IMR-90 (cell line): ENCODE measurements around the gene VCL. TPM values are rescaled to one million over a fixed set of nuclear protein-coding genes. Genes with fewer than 3 reads are reported as not detected.

Experiments
- ATAC-seq: fragments of 200-7000 bp; cut with Tn5 transposase; 2 replicates; pipeline ENCODE4 v1.9.1; 2020; ENCODE audit warnings: low read depth, mild to moderate bottlenecking, moderate library complexity
- BruUV-seq: library from RNA; stranded (reverse); fragments of 400-500 nt; replicated peaks from 2 replicates; lab custom pipeline; 2021; lab: Mats Ljungman, UMichigan
- CTCF ChIA-PET: fragments of 300-600 bp; formaldehyde crosslinking; extraction: SDS; loops from one replicate; lab custom pipeline; 2021; ENCODE audit warnings: antibody characterized with exemption; lab: Yijun Ruan, JAX
- POLR2A ChIA-PET: fragments of 300-600 bp; sonication (Branson Sonifier 250); formaldehyde crosslinking; loops from one replicate; lab custom pipeline; 2022; ENCODE audit warnings: antibody characterized with exemption; ENCODE audit not compliant: unreplicated experiment; lab: Charles Lee
- DNase-seq: peaks from one replicate; pipeline ENCODE4 v3.0.0; 2013
- H2AFZ ChIP-seq: replicated peaks from 2 replicates; pipeline ENCODE3; 2013; ENCODE audit warnings: low read length, mild to moderate bottlenecking; ENCODE audit not compliant: poor library complexity
- H2AK5ac ChIP-seq: 2 replicates; pipeline ENCODE4 v1.6.1; 2013; ENCODE audit warnings: low read depth, low read length, inconsistent platforms
- H2AK9ac ChIP-seq: replicated peaks from 2 replicates; pipeline ENCODE3; 2013; ENCODE audit warnings: mild to moderate bottlenecking, low read depth, low read length, moderate library complexity; ENCODE audit not compliant: poor library complexity
- H2BK120ac ChIP-seq: 2 replicates; pipeline ENCODE4 v1.6.1; 2013; ENCODE audit warnings: low read depth, low read length, inconsistent platforms
- H2BK15ac ChIP-seq: 3 replicates; pipeline ENCODE4 v1.6.1; 2013; ENCODE audit warnings: low read depth, low read length, inconsistent platforms
- H2BK20ac ChIP-seq: 2 replicates; pipeline ENCODE4 v1.6.1; 2013; ENCODE audit warnings: low read depth, mild to moderate bottlenecking, inconsistent platforms, low read length, moderate library complexity
- H2BK5ac ChIP-seq: 2 replicates; pipeline ENCODE4 v1.6.1; 2013; ENCODE audit warnings: mild to moderate bottlenecking, low read depth, low read length, inconsistent platforms; ENCODE audit not compliant: poor library complexity, severe bottlenecking
- H3K14ac ChIP-seq: replicated peaks from 2 replicates; pipeline ENCODE4 v1.6.1; 2013; ENCODE audit warnings: low read depth, low read length, inconsistent platforms
- H3K18ac ChIP-seq: 2 replicates; pipeline ENCODE4 v1.6.1; 2013; ENCODE audit warnings: low read depth, low read length, control low read depth
- H3K23ac ChIP-seq: 2 replicates; pipeline ENCODE4 v1.6.1; 2013; ENCODE audit warnings: low read depth, low read length, inconsistent platforms
- H3K27ac ChIP-seq: 2 replicates; pipeline ENCODE4 v1.5.1; 2013; ENCODE audit warnings: mild to moderate bottlenecking, control low read depth, low read length; ENCODE audit not compliant: insufficient read depth
- H3K27me3 ChIP-seq: 2 replicates; pipeline ENCODE4 v1.6.1; 2013; ENCODE audit warnings: low read length; ENCODE audit not compliant: control insufficient read depth, insufficient read depth
- H3K36me3 ChIP-seq: 2 replicates; pipeline ENCODE4 v1.6.1; 2013; ENCODE audit warnings: low read length, mixed read lengths; ENCODE audit not compliant: control insufficient read depth, insufficient read depth
- H3K4ac ChIP-seq: 2 replicates; pipeline ENCODE4 v1.6.1; 2013; ENCODE audit warnings: low read depth, low read length, inconsistent platforms
- H3K4me1 ChIP-seq: 2 replicates; pipeline ENCODE4 v1.6.1; 2013; ENCODE audit warnings: low read length, mixed read lengths; ENCODE audit not compliant: control insufficient read depth, insufficient read depth
- H3K4me2 ChIP-seq: 2 replicates; pipeline ENCODE4 v1.6.1; 2013; ENCODE audit warnings: low read depth, mild to moderate bottlenecking, control low read depth, low read length, moderate library complexity
- H3K4me3 ChIP-seq: 2 replicates; pipeline ENCODE4 v1.5.1; 2013; ENCODE audit warnings: low read depth, mild to moderate bottlenecking, control low read depth, low read length, moderate library complexity; ENCODE audit not compliant: insufficient read depth
- H3K56ac ChIP-seq: 2 replicates; pipeline ENCODE4 v1.6.1; 2013; ENCODE audit warnings: low read length, inconsistent platforms; ENCODE audit not compliant: insufficient read depth; ENCODE audit errors: extremely low read depth
- H3K79me1 ChIP-seq, 2 experiments: 2 replicates each; pipeline ENCODE4 v1.6.1; 2013; ENCODE audit warnings: low read length in 2 of 2, inconsistent platforms in 1 of 2, low read depth in 1 of 2
- H3K9ac ChIP-seq: 2 replicates; pipeline ENCODE4 v1.6.1; 2013; ENCODE audit warnings: low read depth, low read length, control low read depth
- H3K9me1 ChIP-seq: 2 replicates; pipeline ENCODE4 v1.6.1; 2013; ENCODE audit warnings: low read length, inconsistent platforms; ENCODE audit not compliant: insufficient read depth
- H3K9me3 ChIP-seq: 2 replicates; pipeline ENCODE4 v1.6.1; 2013; ENCODE audit warnings: low read length; ENCODE audit not compliant: control insufficient read depth, insufficient read depth
- H4K20me1 ChIP-seq: 2 replicates; pipeline ENCODE4 v1.6.1; 2013; ENCODE audit warnings: low read length, inconsistent platforms; ENCODE audit not compliant: insufficient read depth
- H4K5ac ChIP-seq: 2 replicates; pipeline ENCODE4 v1.6.1; 2013; ENCODE audit warnings: mild to moderate bottlenecking, low read depth, low read length, control low read depth
- H4K8ac ChIP-seq, 2 experiments: 2 replicates each; pipeline ENCODE4 v1.6.1; 2013; ENCODE audit warnings: low read depth in 2 of 2, low read length in 2 of 2, control low read depth in 1 of 2, inconsistent platforms in 1 of 2
- H4K91ac ChIP-seq: 2 replicates; pipeline ENCODE4 v1.6.1; 2013; ENCODE audit warnings: low read depth, low read length, inconsistent platforms; ENCODE audit not compliant: insufficient read depth
- CEBPB ChIP-seq: IDR thresholded peaks from 2 replicates; pipeline ENCODE4 v1.6.1; 2012; ENCODE audit warnings: low read depth, low read length, improper control_type of control experiment
- MAFK ChIP-seq: IDR thresholded peaks from 2 replicates; pipeline ENCODE4 v1.6.1; 2012; ENCODE audit warnings: low read depth, low read length, improper control_type of control experiment
- POLR2A ChIP-seq: IDR thresholded peaks from 2 replicates; pipeline ENCODE4 v1.6.1; 2012; ENCODE audit warnings: mild to moderate bottlenecking, low read depth, low read length
- WGBS, 2 experiments: methylation state at CpG; one replicate each; pipeline versions ENCODE4 v1.1.5 to v1.1.7; 2013; ENCODE audit warnings: missing lambda C conversion rate in 2 of 2; ENCODE audit not compliant: insufficient read length in 1 of 2; ENCODE audit errors: extremely low coverage in 2 of 2; 5-methylcytosine and 5-hydroxymethylcytosine counted together
- dilution Hi-C: fragments of 300-500 bp; cut with HindIII; formaldehyde crosslinking; loops from one replicate; pipeline ENCODE4 v1.14.3; 2018; ENCODE audit warnings: low sequenced_read_pairs; ENCODE audit not compliant: unreplicated experiment
- in situ Hi-C: fragments of 300-500 bp; cut with MboI; formaldehyde crosslinking; loops from 3 replicates; pipeline ENCODE4 v1.14.3; 2019; ENCODE audit warnings: low sequenced_read_pairs, inconsistent platforms, mixed read lengths
- intact Hi-C: fragments of 100-400 bp; cut with micrococcal nuclease; formaldehyde crosslinking; loops from 2 replicates; pipeline ENCODE4 v1.10.0; 2022
- polyA plus RNA-seq, 3 experiments: library from polyadenylated mRNA; depleted of rRNA; stranded (reverse); fragments of >200 nt; gene quantifications; 2 replicates each; pipeline ENCODE4 v1.2.3, GENCODE V29; 2012; ENCODE audit warnings: low replicate concordance in 1 of 3
- total RNA-seq: library from RNA; depleted of rRNA; stranded (reverse); fragments of >200 nt; gene quantifications from 2 replicates; pipeline ENCODE4 v1.2.3, GENCODE V29; 2012

The VCL gene
- total and polyA plus RNA-seq, 2 of the 4 experiments (the other 2 are of a cell fraction): 227 to 283 TPM

DNA sequence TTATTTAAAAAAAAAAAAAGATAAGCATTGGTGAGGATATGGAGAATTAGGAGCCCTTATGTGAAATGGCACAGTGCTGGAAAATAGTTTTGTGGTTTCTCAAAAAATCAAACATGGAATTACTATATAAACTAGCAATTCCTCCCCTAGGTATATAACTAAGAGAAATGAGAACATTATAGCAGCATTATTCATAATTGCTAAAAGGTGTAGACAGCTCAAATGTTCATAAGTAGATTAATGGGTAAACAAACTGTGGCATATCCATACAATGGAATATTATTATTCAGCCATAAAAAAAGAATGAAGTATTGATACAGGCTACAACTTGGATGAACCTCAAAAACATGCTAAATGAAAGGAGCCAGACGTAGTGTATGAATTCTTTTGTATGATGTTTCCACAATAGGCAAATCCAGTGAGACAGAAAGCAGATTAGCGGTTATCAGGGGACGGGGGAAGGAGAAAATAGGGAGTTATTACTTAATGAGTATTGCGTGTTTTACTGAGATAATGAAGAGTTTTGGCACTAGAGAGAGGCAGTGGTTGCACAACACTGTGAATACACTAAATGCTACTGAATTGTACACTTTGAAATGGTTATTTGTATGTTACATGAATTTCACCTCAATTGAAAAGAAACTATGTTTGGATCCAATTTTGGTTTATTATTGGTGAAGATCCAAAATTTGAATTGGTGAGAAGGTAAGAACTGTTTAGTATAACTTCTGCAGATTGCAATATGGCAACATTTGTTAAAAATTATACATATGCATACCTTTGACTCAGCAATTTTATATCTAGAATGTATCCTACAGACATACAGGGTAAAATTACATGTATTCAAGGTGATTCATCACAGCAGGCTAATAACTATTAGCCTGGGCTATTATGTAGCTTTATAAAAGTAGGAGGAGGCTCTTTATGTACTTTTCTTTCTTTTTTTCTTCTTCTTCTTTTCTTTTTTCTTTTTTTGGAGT lies 69.7 kb downstream of the VCL start:
- 67% methylated on average over 3 of the region's 4 CpGs; no CpG with 5 or more reads in 1 of the 2 experiments for WGBS, 2 experiments
- POLR2A ChIA-PET: no interaction called here
- Histone ChIP-seq H3K36me3 (peaks cover 31% of the 10 kb centered on the region), H2BK20ac (no peak overlapping the region), H3K4ac (no peak overlapping the region), H3K14ac (no peak overlapping the region), H3K79me1 (peaks cover 25 to 57% of the 10 kb centered on the region in 2 experiments), H3K9me3 (peaks cover 6% of the 10 kb centered on the region), H2AK9ac (no peak overlapping the region), H2AK5ac (no peak overlapping the region), H2BK5ac (peak overlapping the region; percentile 63), H4K8ac (no peak overlapping the region), H3K9me1 (peaks cover 9% of the 10 kb centered on the region), H3K4me1 (peaks cover 12% of the 10 kb centered on the region), H3K4me2 (no peak overlapping the region; the same call in 1 of the 2 replicates), H2AFZ (no peak overlapping the region), H3K9ac (no peak overlapping the region), H3K23ac (no peak overlapping the region), H3K27ac (peak overlapping the region; percentile 52; the same call in 1 of the 2 replicates), H2BK120ac (no peak overlapping the region), H3K56ac (no peak overlapping the region), H3K27me3 (no peaks in the 10 kb centered on the region), H3K18ac (no peak overlapping the region), H2BK15ac (no peak overlapping the region), H3K4me3 (no peak overlapping the region), H4K5ac (no peak overlapping the region), H4K20me1 (peaks cover 71% of the 10 kb centered on the region), H4K91ac (no peak overlapping the region)
- DNase-seq (no peak), ATAC-seq (no peak)
- intact Hi-C loops (no loop called here), in situ Hi-C loops (no loop called here), dilution Hi-C loops (no loop called here)
- peak; percentile 88 for TF ChIP-seq CEBPB
- no peak for TF ChIP-seq POLR2A
- TF ChIP-seq MAFK: peak; percentile 74; the same call in 1 of the 2 replicates
- BruUV-seq: no TSS peak
- CTCF ChIA-PET: no interaction called here
